ENCODE results near the gene ZNF688. TPM values are rescaled to one million over a fixed set of nuclear protein-coding genes. Genes with fewer than 3 reads are reported as not detected.
A peak's percentile ranks its signal among the peaks of the same experiment; 100 is the strongest.

The ZNF688 gene
- total and polyA plus RNA-seq, 9 of the 15 experiments (the other 6 are each of a cell fraction or from before 2014, with no cell fraction given), result 0.48 to 12.9 (median 4.5) TPM

GRCh38 chr16:30609926-30610839 lies 38.7 kb upstream of the ZNF688 start, which contains the start of gene ZNF689 (continued):
- peak; percentile 81 for TF ChIP-seq U2AF1 (optimal IDR thresholded peaks at IDR 0.05; ENCODE audit: low read depth, low read length)
- TF ChIP-seq ZNF263 (CRISPR knock-in tag; IDR thresholded peaks at IDR 0.05; ENCODE audit: borderline replicate concordance), result peak; percentile 54; the same call in 1 of the 2 replicates
- peak; percentile 84 for TF ChIP-seq TAF1 (IDR thresholded peaks at IDR 0.05; ENCODE audit: control insufficient read depth, extremely low read depth, insufficient read depth, low read length, severe bottlenecking)
- TF ChIP-seq NFRKB (IDR thresholded peaks at IDR 0.05; ENCODE audit: low read depth), result peak; percentile 99
- TF ChIP-seq, protein P1, sequence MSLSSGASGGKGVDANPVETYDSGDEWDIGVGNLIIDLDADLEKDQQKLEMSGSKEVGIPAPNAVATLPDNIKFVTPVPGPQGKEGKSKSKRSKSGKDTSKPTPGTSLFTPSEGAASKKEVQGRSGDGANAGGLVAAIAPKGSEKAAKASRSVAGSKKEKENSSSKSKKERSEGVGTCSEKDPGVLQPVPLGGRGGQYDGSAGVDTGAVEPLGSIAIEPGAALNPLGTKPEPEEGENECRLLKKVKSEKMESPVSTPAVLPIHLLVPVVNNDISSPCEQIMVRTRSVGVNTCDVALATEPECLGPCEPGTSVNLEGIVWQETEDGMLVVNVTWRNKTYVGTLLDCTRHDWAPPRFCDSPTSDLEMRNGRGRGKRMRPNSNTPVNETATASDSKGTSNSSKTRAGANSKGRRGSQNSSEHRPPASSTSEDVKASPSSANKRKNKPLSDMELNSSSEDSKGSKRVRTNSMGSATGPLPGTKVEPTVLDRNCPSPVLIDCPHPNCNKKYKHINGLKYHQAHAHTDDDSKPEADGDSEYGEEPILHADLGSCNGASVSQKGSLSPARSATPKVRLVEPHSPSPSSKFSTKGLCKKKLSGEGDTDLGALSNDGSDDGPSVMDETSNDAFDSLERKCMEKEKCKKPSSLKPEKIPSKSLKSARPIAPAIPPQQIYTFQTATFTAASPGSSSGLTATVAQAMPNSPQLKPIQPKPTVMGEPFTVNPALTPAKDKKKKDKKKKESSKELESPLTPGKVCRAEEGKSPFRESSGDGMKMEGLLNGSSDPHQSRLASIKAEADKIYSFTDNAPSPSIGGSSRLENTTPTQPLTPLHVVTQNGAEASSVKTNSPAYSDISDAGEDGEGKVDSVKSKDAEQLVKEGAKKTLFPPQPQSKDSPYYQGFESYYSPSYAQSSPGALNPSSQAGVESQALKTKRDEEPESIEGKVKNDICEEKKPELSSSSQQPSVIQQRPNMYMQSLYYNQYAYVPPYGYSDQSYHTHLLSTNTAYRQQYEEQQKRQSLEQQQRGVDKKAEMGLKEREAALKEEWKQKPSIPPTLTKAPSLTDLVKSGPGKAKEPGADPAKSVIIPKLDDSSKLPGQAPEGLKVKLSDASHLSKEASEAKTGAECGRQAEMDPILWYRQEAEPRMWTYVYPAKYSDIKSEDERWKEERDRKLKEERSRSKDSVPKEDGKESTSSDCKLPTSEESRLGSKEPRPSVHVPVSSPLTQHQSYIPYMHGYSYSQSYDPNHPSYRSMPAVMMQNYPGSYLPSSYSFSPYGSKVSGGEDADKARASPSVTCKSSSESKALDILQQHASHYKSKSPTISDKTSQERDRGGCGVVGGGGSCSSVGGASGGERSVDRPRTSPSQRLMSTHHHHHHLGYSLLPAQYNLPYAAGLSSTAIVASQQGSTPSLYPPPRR (CRISPR knock-in tag; IDR thresholded peaks at IDR 0.05; ENCODE audit: borderline replicate concordance), result peak; percentile 67; the same call in 1 of the 2 replicates
- TF ChIP-seq CTBP1 (IDR thresholded peaks at IDR 0.05; ENCODE audit: borderline replicate concordance), result peak; percentile 7; the same call in 1 of the 2 replicates
- TF ChIP-seq ZNF224 (CRISPR knock-in tag; IDR thresholded peaks at IDR 0.05), result no peak
- TF ChIP-seq, protein P2, sequence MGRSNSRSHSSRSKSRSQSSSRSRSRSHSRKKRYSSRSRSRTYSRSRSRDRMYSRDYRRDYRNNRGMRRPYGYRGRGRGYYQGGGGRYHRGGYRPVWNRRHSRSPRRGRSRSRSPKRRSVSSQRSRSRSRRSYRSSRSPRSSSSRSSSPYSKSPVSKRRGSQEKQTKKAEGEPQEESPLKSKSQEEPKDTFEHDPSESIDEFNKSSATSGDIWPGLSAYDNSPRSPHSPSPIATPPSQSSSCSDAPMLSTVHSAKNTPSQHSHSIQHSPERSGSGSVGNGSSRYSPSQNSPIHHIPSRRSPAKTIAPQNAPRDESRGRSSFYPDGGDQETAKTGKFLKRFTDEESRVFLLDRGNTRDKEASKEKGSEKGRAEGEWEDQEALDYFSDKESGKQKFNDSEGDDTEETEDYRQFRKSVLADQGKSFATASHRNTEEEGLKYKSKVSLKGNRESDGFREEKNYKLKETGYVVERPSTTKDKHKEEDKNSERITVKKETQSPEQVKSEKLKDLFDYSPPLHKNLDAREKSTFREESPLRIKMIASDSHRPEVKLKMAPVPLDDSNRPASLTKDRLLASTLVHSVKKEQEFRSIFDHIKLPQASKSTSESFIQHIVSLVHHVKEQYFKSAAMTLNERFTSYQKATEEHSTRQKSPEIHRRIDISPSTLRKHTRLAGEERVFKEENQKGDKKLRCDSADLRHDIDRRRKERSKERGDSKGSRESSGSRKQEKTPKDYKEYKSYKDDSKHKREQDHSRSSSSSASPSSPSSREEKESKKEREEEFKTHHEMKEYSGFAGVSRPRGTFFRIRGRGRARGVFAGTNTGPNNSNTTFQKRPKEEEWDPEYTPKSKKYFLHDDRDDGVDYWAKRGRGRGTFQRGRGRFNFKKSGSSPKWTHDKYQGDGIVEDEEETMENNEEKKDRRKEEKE (IDR thresholded peaks at IDR 0.05; ENCODE audit: borderline replicate concordance in 1 of 2, control insufficient read depth in 1 of 2, low read depth in 2 of 2, low read length in 1 of 2), result no peak
- TF ChIP-seq, protein P3, sequence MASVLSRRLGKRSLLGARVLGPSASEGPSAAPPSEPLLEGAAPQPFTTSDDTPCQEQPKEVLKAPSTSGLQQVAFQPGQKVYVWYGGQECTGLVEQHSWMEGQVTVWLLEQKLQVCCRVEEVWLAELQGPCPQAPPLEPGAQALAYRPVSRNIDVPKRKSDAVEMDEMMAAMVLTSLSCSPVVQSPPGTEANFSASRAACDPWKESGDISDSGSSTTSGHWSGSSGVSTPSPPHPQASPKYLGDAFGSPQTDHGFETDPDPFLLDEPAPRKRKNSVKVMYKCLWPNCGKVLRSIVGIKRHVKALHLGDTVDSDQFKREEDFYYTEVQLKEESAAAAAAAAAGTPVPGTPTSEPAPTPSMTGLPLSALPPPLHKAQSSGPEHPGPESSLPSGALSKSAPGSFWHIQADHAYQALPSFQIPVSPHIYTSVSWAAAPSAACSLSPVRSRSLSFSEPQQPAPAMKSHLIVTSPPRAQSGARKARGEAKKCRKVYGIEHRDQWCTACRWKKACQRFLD (CRISPR knock-in tag; IDR thresholded peaks at IDR 0.05), result peak; percentile 63
- TF ChIP-seq TBP (optimal IDR thresholded peaks at IDR 0.05; ENCODE audit: low read depth, low read length), result peak; percentile 93
- peak; percentile 66; the same call in 1 of the 2 replicates for TF ChIP-seq KLF6 (CRISPR knock-in tag; IDR thresholded peaks at IDR 0.05; ENCODE audit: borderline replicate concordance)
- TF ChIP-seq MAFK (IDR thresholded peaks at IDR 0.05; ENCODE audit: low read length), result no peak
- peak; percentile 88 for TF ChIP-seq POLR2G (IDR thresholded peaks at IDR 0.05; ENCODE audit: low read depth, low read length)
- no peak for TF ChIP-seq ZNF764 (CRISPR knock-in tag; IDR thresholded peaks at IDR 0.05; ENCODE audit: low read depth)
- peak; percentile 80 for TF ChIP-seq RBM22 (IDR thresholded peaks at IDR 0.05; ENCODE audit: low read depth, low read length, poor library complexity, severe bottlenecking)
- no peak for TF ChIP-seq KDM1A (IDR thresholded peaks at IDR 0.05)
- TF ChIP-seq CAMTA2 (CRISPR knock-in tag; conservative IDR thresholded peaks at IDR 0.05), result no peak
